PC-9 (cell line): ENCODE measurements around the gene MAP3K5. TPM values are rescaled to one million over a fixed set of nuclear protein-coding genes. Genes with fewer than 3 reads are reported as not detected.

ENCODE experiments used
- BruUV-seq: library from RNA; stranded (reverse); fragments of 400-500 nt; replicated peaks from 2 replicates; lab custom pipeline; 2021; lab: Mats Ljungman, UMichigan
- CTCF ChIA-PET: fragments of 300-600 bp; sonication (Branson Sonifier 250); formaldehyde crosslinking; loops from one replicate; lab custom pipeline; 2022; ENCODE audit warnings: antibody characterized with exemption; lab: Charles Lee
- POLR2A ChIA-PET: fragments of 300-600 bp; sonication (Branson Sonifier 250); formaldehyde crosslinking; loops from one replicate; lab custom pipeline; 2022; ENCODE audit warnings: antibody characterized with exemption; ENCODE audit not compliant: unreplicated experiment; lab: Charles Lee
- DNase-seq, 2 experiments: peaks; one replicate each; pipeline versions ENCODE4 v3.0.0 to v3.0.0-alpha.2; 2015 to 2022; ENCODE audit warnings: mixed read lengths in 1 of 2
- H2AFZ ChIP-seq: fragments of 200-600 bp; sonication (generic); 2 replicates; pipeline ENCODE4 v1.8.1; 2017; ENCODE audit warnings: antibody characterized with exemption
- H3F3A ChIP-seq: fragments of 200-600 bp; sonication (generic); 2 replicates; pipeline ENCODE4 v1.8.1; 2017; ENCODE audit warnings: antibody characterized with exemption, mild to moderate bottlenecking, low read depth; ENCODE audit not compliant: insufficient read depth
- H3K27ac ChIP-seq: fragments of 200-600 bp; sonication (generic); 2 replicates; pipeline ENCODE4 v1.6.1; 2016; ENCODE audit warnings: mixed run types
- H3K27me3 ChIP-seq: fragments of 200-600 bp; sonication (generic); 2 replicates; pipeline ENCODE4 v1.6.1; 2016; ENCODE audit warnings: low read depth, mixed run types; ENCODE audit not compliant: insufficient read depth
- H3K36me3 ChIP-seq: fragments of 200-600 bp; sonication (generic); 2 replicates; pipeline ENCODE4 v1.6.1; 2016; ENCODE audit warnings: low read depth, mixed run types
- H3K4me1 ChIP-seq: fragments of 200-600 bp; sonication (generic); replicated peaks from 2 replicates; pipeline ENCODE4 v1.6.1; 2016; ENCODE audit warnings: mixed run types; ENCODE audit not compliant: insufficient read depth
- H3K4me2 ChIP-seq: fragments of 200-600 bp; sonication (generic); 2 replicates; pipeline ENCODE4 v1.6.1; 2017; ENCODE audit warnings: mixed run types
- H3K4me3 ChIP-seq: fragments of 200-600 bp; sonication (generic); 2 replicates; pipeline ENCODE4 v1.6.1; 2016; ENCODE audit warnings: mixed run types
- H3K79me2 ChIP-seq: fragments of 200-600 bp; sonication (generic); 2 replicates; pipeline ENCODE4 v1.6.1; 2017; ENCODE audit warnings: low read depth, mixed run types
- H3K9me2 ChIP-seq: fragments of 200-600 bp; sonication (generic); 2 replicates; pipeline ENCODE4 v1.8.1; 2017; ENCODE audit warnings: mild to moderate bottlenecking; ENCODE audit not compliant: insufficient read depth
- H3K9me3 ChIP-seq: fragments of 200-600 bp; sonication (generic); 2 replicates; pipeline ENCODE4 v1.8.1; 2016; ENCODE audit warnings: low read depth; ENCODE audit not compliant: insufficient read depth
- H4K20me1 ChIP-seq: fragments of 200-600 bp; sonication (generic); 2 replicates; pipeline ENCODE4 v1.8.1; 2017; ENCODE audit not compliant: insufficient read depth
- EZH2 ChIP-seq: fragments of 200-600 bp; sonication (generic); IDR thresholded peaks from 2 replicates; pipeline ENCODE4 v1.8.0; 2017; ENCODE audit warnings: antibody characterized with exemption, low read depth
- intact Hi-C: fragments of 100-400 bp; cut with micrococcal nuclease; formaldehyde crosslinking; loops from one replicate; pipeline ENCODE4 v1.10.0; 2022; ENCODE audit not compliant: unreplicated experiment
- total RNA-seq: library from RNA; stranded (reverse); gene quantifications from 2 replicates; pipeline ENCODE4 v1.2.3, GENCODE V29; 2021
- TF ChIP-seq, protein P1 (sequence below): fragments of 200-600 bp; sonication (generic); conservative IDR thresholded peaks from 2 replicates; pipeline ENCODE4 v1.6.1; 2017; ENCODE audit warnings: mixed run types, antibody characterized with exemption, mild to moderate bottlenecking, moderate library complexity

The MAP3K5 gene
- total RNA-seq, 1 experiment from 2014 or later = 10.9 TPM

DNA sequence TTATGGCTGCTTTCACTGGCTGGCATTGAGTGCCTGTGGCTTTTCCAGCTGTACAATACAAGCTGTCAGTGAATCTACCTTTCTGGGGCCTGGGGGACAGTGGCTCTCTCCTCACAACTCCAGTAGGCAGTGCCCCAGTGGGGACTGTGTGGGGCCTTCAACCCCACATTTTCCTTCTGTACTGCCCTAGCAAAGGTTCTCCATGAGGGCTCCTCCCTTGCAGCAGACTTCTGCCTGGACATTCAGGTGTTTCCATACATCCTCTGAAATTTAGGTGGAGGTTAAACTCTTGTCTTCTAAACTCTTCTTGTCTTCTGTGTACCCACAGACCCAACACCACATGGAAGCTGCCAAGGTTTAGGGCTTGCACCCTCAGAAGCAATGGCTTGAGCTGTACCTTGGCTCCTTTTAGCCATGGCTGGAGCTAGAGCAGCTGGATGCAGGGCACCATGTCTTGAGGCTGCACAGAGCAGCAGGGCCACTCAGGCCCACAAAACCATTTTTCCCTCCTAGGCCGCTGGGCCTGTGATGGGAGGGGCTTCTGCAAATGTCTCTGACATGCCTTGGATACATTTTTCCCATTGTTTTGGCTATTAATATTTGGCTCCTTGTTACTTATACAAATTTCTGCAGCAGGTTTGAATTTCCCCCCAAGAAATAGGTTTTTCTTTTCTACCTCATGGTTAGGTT, 39.7 kb upstream of the MAP3K5 start:
- H3K4me3 ChIP-seq = no peak overlapping the region
- ChIA-PET POLR2A (interaction anchor here (0.6 kb wide), 1 partner anchor 1318 kb away, joined by 14 read pairs; no protein-coding TSS in a partner anchor), CTCF (no interaction called here)
- no peak overlapping the region for H3K4me2 ChIP-seq
- H3K27me3 ChIP-seq = no peaks in the 10 kb centered on the region
- no TSS peak for BruUV-seq
- no peaks in the 10 kb centered on the region for H3F3A ChIP-seq
- no peaks in the 10 kb centered on the region for H4K20me1 ChIP-seq
- intact Hi-C loops = no loop called here
- no peaks in the 10 kb centered on the region for H3K9me2 ChIP-seq
- H3K79me2 ChIP-seq = no peaks in the 10 kb centered on the region
- H3K9me3 ChIP-seq = peaks cover 27% of the 10 kb centered on the region
- H2AFZ ChIP-seq = no peak overlapping the region
- no peak for DNase-seq
- H3K36me3 ChIP-seq = peaks cover 56% of the 10 kb centered on the region
- TF ChIP-seq EZH2 = no peak
- H3K4me1 ChIP-seq = no peaks in the 10 kb centered on the region
- no peak overlapping the region for H3K27ac ChIP-seq

DNA sequence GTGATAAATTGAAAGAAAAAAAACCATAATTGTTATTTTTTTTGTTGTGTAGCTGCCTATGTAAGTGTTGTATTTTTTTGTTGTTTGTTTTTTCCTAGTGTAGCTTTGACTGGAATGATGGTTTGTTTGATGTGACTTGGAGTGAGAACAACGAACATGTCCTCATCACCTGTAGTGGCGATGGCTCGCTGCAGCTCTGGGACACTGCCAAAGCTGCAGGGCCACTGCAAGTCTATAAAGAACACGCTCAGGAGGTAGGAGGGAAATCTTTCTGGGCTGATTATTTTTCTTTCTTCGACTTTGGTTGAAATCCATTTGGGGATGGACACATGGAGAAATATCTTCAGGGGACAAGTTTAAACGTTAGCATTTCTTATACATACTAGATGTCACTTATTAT, 33.9 kb upstream of the MAP3K5 start:
- peaks cover 39% of the 10 kb centered on the region for H3K36me3 ChIP-seq
- no peak overlapping the region for H3K4me2 ChIP-seq
- intact Hi-C loops = loop anchor here (10.0 kb wide), 1 partner anchor 819 kb away; no protein-coding TSS in a partner anchor
- CTCF ChIA-PET = no interaction called here
- POLR2A ChIA-PET = no interaction called here
- DNase-seq = no peak
- peaks cover 8% of the 10 kb centered on the region for H3K79me2 ChIP-seq
- no peak for TF ChIP-seq EZH2
- TF ChIP-seq, protein P1, sequence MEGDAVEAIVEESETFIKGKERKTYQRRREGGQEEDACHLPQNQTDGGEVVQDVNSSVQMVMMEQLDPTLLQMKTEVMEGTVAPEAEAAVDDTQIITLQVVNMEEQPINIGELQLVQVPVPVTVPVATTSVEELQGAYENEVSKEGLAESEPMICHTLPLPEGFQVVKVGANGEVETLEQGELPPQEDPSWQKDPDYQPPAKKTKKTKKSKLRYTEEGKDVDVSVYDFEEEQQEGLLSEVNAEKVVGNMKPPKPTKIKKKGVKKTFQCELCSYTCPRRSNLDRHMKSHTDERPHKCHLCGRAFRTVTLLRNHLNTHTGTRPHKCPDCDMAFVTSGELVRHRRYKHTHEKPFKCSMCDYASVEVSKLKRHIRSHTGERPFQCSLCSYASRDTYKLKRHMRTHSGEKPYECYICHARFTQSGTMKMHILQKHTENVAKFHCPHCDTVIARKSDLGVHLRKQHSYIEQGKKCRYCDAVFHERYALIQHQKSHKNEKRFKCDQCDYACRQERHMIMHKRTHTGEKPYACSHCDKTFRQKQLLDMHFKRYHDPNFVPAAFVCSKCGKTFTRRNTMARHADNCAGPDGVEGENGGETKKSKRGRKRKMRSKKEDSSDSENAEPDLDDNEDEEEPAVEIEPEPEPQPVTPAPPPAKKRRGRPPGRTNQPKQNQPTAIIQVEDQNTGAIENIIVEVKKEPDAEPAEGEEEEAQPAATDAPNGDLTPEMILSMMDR = no peak
- H3K27ac ChIP-seq = no peak overlapping the region
- H3K4me3 ChIP-seq = no peak overlapping the region
- H3K4me1 ChIP-seq = peaks cover 15% of the 10 kb centered on the region
- peaks cover 10% of the 10 kb centered on the region; the same call in 1 of the 2 replicates for H3F3A ChIP-seq
- H4K20me1 ChIP-seq = no peaks in the 10 kb centered on the region
- no peaks in the 10 kb centered on the region for H3K27me3 ChIP-seq
- BruUV-seq = no TSS peak
- H2AFZ ChIP-seq = no peak overlapping the region
- no peaks in the 10 kb centered on the region for H3K9me2 ChIP-seq
- H3K9me3 ChIP-seq = peaks cover 14% of the 10 kb centered on the region

DNA sequence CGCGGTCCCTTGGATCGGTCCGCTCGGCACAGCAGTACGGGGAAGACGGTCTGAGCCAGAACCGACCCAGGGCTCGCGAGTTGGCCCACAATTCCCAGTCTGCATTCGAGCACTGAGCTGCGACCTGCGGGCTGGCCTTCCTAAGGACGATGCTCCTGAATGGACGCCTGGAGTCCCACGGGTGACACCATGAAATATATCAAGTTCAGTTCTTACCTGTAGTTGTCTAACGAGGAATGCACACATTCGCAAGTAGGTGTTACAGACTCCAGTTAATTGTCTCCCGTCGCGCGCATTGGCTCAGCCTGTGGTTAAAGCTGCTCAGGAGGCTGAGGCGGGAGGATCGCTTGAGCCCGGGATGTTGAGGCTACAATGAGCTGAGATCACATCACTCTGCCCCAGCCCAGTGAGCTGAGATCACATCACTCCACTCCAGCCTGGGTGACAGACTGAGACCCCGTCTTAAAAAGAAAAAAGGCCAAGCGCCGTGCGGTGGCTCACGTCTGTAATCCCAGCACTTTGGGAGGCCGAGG, 30.9 kb upstream of the MAP3K5 start:
- Histone ChIP-seq H3K27me3 (no peaks in the 10 kb centered on the region), H3K4me3 (peak overlapping the region; percentile 69), H3K9me3 (no peaks in the 10 kb centered on the region), H3F3A (peaks cover 10% of the 10 kb centered on the region; the same call in 1 of the 2 replicates), H3K27ac (peak overlapping the region; percentile 47; the same call in 1 of the 2 replicates), H3K4me1 (peaks cover 15% of the 10 kb centered on the region), H2AFZ (peak overlapping the region; percentile 96), H3K36me3 (peaks cover 8% of the 10 kb centered on the region; the same call in 1 of the 2 replicates), H4K20me1 (no peaks in the 10 kb centered on the region), H3K4me2 (peak overlapping the region; percentile 83), H3K79me2 (peaks cover 8% of the 10 kb centered on the region), H3K9me2 (no peaks in the 10 kb centered on the region)
- ChIA-PET POLR2A (no interaction called here), CTCF (no interaction called here)
- no peak for DNase-seq
- TF ChIP-seq, protein P1 = peak; percentile 43
- TF ChIP-seq EZH2 = no peak
- BruUV-seq = no TSS peak
- intact Hi-C loops = loop anchor here (10.0 kb wide), 1 partner anchor 822 kb away; no protein-coding TSS in a partner anchor
